Measurements from ENCODE around the gene ZSWIM4. TPM values are rescaled to one million over a fixed set of nuclear protein-coding genes. Genes with fewer than 3 reads are reported as not detected.
A peak's percentile ranks its signal among the peaks of the same experiment; 100 is the strongest.

The ZSWIM4 gene
- total and polyA plus RNA-seq, 8 donors: 2.2 to 14.0 (median 3.9) TPM

GRCh38 chr19:13796301-13797057 is 1.2 kb downstream of the ZSWIM4 start:
- Histone ChIP-seq H3K4me1 (peaks cover 16 to 46% (median 34%) of the 10 kb centered on the region in 4 donors), H3K9me3 (no peaks in the 10 kb centered on the region), H3K27me3 (no peaks in the 10 kb centered on the region), H3K27ac (peak overlapping the region; percentile 26 to 98 (median 95)), H3K4me3 (peak overlapping the region; percentile 69 to 90 (median 80)), H3K36me3 (no peaks in the 10 kb centered on the region)
- TF ChIP-seq POLR2A (IDR thresholded peaks at IDR 0.05) (no peak), EP300 (IDR thresholded peaks at IDR 0.05) (no peak), POLR2AphosphoS5 (IDR thresholded peaks at IDR 0.05) (peak in 1 of 3 donors; percentile 43)
- TF ChIP-seq, protein P1, sequence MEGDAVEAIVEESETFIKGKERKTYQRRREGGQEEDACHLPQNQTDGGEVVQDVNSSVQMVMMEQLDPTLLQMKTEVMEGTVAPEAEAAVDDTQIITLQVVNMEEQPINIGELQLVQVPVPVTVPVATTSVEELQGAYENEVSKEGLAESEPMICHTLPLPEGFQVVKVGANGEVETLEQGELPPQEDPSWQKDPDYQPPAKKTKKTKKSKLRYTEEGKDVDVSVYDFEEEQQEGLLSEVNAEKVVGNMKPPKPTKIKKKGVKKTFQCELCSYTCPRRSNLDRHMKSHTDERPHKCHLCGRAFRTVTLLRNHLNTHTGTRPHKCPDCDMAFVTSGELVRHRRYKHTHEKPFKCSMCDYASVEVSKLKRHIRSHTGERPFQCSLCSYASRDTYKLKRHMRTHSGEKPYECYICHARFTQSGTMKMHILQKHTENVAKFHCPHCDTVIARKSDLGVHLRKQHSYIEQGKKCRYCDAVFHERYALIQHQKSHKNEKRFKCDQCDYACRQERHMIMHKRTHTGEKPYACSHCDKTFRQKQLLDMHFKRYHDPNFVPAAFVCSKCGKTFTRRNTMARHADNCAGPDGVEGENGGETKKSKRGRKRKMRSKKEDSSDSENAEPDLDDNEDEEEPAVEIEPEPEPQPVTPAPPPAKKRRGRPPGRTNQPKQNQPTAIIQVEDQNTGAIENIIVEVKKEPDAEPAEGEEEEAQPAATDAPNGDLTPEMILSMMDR (IDR thresholded peaks at IDR 0.05): no peak
- peak; percentile 53 to 79 for DNase-seq
- 11 to 22% (median 15%) methylated on average over 8 to 12 of the region's 12 CpGs for WGBS, 5 donors
- intact Hi-C loops (cut with DNase I; ENCODE audit: low total_unique reads): no loop called here

GRCh38 chr19:13797058-13797440 is 1.8 kb downstream of the ZSWIM4 start:
- TF ChIP-seq POLR2AphosphoS5 (IDR thresholded peaks at IDR 0.05) (no peak), POLR2A (IDR thresholded peaks at IDR 0.05) (no peak), EP300 (IDR thresholded peaks at IDR 0.05) (no peak)
- TF ChIP-seq, protein P1 (IDR thresholded peaks at IDR 0.05): no peak
- 72 to 85% (median 76%) methylated on average over 4 of the region's 4 CpGs for WGBS, 5 donors
- Histone ChIP-seq H3K36me3 (no peaks in the 10 kb centered on the region), H3K4me1 (peaks cover 16 to 46% (median 34%) of the 10 kb centered on the region in 4 donors), H3K4me3 (no peak overlapping the region), H3K27ac (peak overlapping the region; percentile 52 to 98 (median 95)), H3K9me3 (no peaks in the 10 kb centered on the region), H3K27me3 (no peaks in the 10 kb centered on the region)
- no peak for DNase-seq
- intact Hi-C loops (cut with DNase I; ENCODE audit: low total_unique reads): no loop called here

- DNase-seq: peak in 1 of 2 donors; percentile 65
- Histone ChIP-seq H3K4me1 (peaks cover 16 to 50% (median 35%) of the 10 kb centered on the region in 4 donors), H3K4me3 (no peak overlapping the region), H3K36me3 (no peaks in the 10 kb centered on the region), H3K27me3 (no peaks in the 10 kb centered on the region), H3K27ac (peak overlapping the region in 4 of 5 donors; percentile 92 to 98 (median 95)), H3K9me3 (no peaks in the 10 kb centered on the region)
- TF ChIP-seq EP300 (IDR thresholded peaks at IDR 0.05) (no peak), POLR2A (IDR thresholded peaks at IDR 0.05) (no peak), POLR2AphosphoS5 (IDR thresholded peaks at IDR 0.05) (no peak)
- TF ChIP-seq, protein P1 (IDR thresholded peaks at IDR 0.05): no peak
- intact Hi-C loops (cut with DNase I; ENCODE audit: low total_unique reads): no loop called here
- WGBS, 5 donors: 27 to 39% (median 38%) methylated on average over 7 of the region's 7 CpGs
Measured at GRCh38 chr19:13797870-13798269, 2.6 kb downstream of the ZSWIM4 start.

- Histone ChIP-seq H3K9me3 (no peaks in the 10 kb centered on the region), H3K27ac (no peak overlapping the region), H3K4me3 (no peak overlapping the region), H3K36me3 (peaks cover 0 to 2% (median 2%) of the 10 kb centered on the region in 4 donors), H3K27me3 (no peaks in the 10 kb centered on the region), H3K4me1 (peaks cover 16 to 42% (median 36%) of the 10 kb centered on the region in 4 donors)
- TF ChIP-seq POLR2AphosphoS5 (IDR thresholded peaks at IDR 0.05): no peak
- TF ChIP-seq, protein P1 (IDR thresholded peaks at IDR 0.05): no peak
- TF ChIP-seq EP300 (IDR thresholded peaks at IDR 0.05): no peak
- no peak for TF ChIP-seq POLR2A (IDR thresholded peaks at IDR 0.05)
- DNase-seq: no peak
- 93 to 95% (median 94%) methylated on average over 22 of the region's 22 CpGs for WGBS, 5 donors
- intact Hi-C loops (cut with DNase I; ENCODE audit: low total_unique reads): no loop called here
Measured at GRCh38 chr19:13799669-13800068, 4.4 kb downstream of the ZSWIM4 start.

Data from stomach (tissue), 9 donors.